H1 (cell line): ENCODE measurements around the gene PTPRG. TPM values are rescaled to one million over a fixed set of nuclear protein-coding genes. Genes with fewer than 3 reads are reported as not detected.

Source experiments
- CTCF ChIA-PET: fragments of 300-600 bp; sonication (Branson Sonifier 250); formaldehyde crosslinking; loops from one replicate; lab custom pipeline; 2021; ENCODE audit not compliant: partially characterized antibody; lab: Charles Lee
- POLR2A ChIA-PET: fragments of 300-600 bp; sonication (Branson Sonifier 250); formaldehyde crosslinking; loops from one replicate; lab custom pipeline; 2021; ENCODE audit warnings: inconsistent platforms; ENCODE audit not compliant: partially characterized antibody; lab: Charles Lee
- DNase-seq, 2 experiments: peaks; one replicate each; pipeline versions ENCODE4 v3.0.0 to v3.0.0-alpha.2; 2010 to 2022; ENCODE audit warnings: low spot score in 2 of 2, low read depth in 1 of 2, mixed read lengths in 1 of 2
- FAIRE-seq: peaks from 2 replicates; lab custom pipeline; 2011; peaks lifted over from hg19 to GRCh38; lab: Jason Lieb, UNC
- H2AFZ ChIP-seq: 2 replicates; pipeline ENCODE4 v1.8.1; 2012; ENCODE audit warnings: low read length, inconsistent platforms
- H2AK5ac ChIP-seq: 2 replicates; pipeline ENCODE4 v1.6.1; 2013; ENCODE audit warnings: low read depth, low read length
- H2BK120ac ChIP-seq: replicated peaks from 2 replicates; pipeline ENCODE3; 2013; ENCODE audit warnings: low read depth, low read length, inconsistent platforms
- H2BK12ac ChIP-seq: 2 replicates; pipeline ENCODE4 v1.6.1; 2013; ENCODE audit warnings: low read depth, low read length
- H2BK15ac ChIP-seq: 2 replicates; pipeline ENCODE4 v1.6.1; 2013; ENCODE audit warnings: low read length
- H2BK20ac ChIP-seq: 2 replicates; pipeline ENCODE4 v1.6.1; 2013; ENCODE audit warnings: low read length
- H2BK5ac ChIP-seq: 2 replicates; pipeline ENCODE4 v1.6.1; 2013; ENCODE audit warnings: low read depth, low read length
- H3K14ac ChIP-seq: 2 replicates; pipeline ENCODE4 v1.6.1; 2013; ENCODE audit warnings: inconsistent platforms; ENCODE audit not compliant: insufficient read length
- H3K18ac ChIP-seq: 2 replicates; pipeline ENCODE4 v1.6.1; 2013; ENCODE audit warnings: low read length; ENCODE audit errors: extremely low read depth
- H3K23ac ChIP-seq: 2 replicates; pipeline ENCODE4 v1.6.1; 2013; ENCODE audit warnings: inconsistent platforms; ENCODE audit not compliant: insufficient read length
- H3K23me2 ChIP-seq: 2 replicates; pipeline ENCODE4 v1.6.1; 2013; ENCODE audit warnings: low read depth, low read length
- H3K27ac ChIP-seq: 2 replicates; pipeline ENCODE4 v1.6.1; 2011; ENCODE audit warnings: low read depth, low read length, inconsistent platforms
- H3K27me3 ChIP-seq, 4 experiments: replicated peaks in 1 of 4; 1 replicate in 1 of 4; 2 replicates in 3 of 4; pipeline versions ENCODE4 v1.6.1 to v1.8.1; 2011 to 2013; ENCODE audit warnings: low read length in 3 of 4, mild to moderate bottlenecking in 3 of 4, inconsistent platforms in 2 of 4, mixed read lengths in 2 of 4, moderate library complexity in 1 of 4; ENCODE audit not compliant: control insufficient read depth in 3 of 4, insufficient read depth in 3 of 4; ENCODE audit errors: extremely low read depth in 1 of 4
- H3K36me3 ChIP-seq, 4 experiments: 2 replicates each; pipeline versions ENCODE4 v1.6.1 to v1.8.1; 2011 to 2013; ENCODE audit warnings: mild to moderate bottlenecking in 4 of 4, low read length in 3 of 4, moderate library complexity in 2 of 4, control low read depth in 1 of 4, inconsistent platforms in 1 of 4; ENCODE audit not compliant: insufficient read depth in 4 of 4, control insufficient read depth in 2 of 4
- H3K4ac ChIP-seq: replicated peaks from 2 replicates; pipeline ENCODE3; 2013; ENCODE audit warnings: low read length, low read depth, mixed read lengths, inconsistent platforms; ENCODE audit not compliant: insufficient read length
- H3K4me1 ChIP-seq, 4 experiments: replicated peaks in 1 of 4; 1 replicate in 1 of 4; 2 replicates in 3 of 4; pipeline versions ENCODE4 v1.6.1 to v1.8.1; 2011 to 2013; ENCODE audit warnings: low read length in 3 of 4, inconsistent platforms in 2 of 4, mixed read lengths in 1 of 4; ENCODE audit not compliant: insufficient read depth in 4 of 4, control insufficient read depth in 3 of 4
- H3K4me2 ChIP-seq, 2 experiments: 2 replicates each; pipeline versions ENCODE4 v1.6.1 to v1.8.1; 2011 to 2013; ENCODE audit warnings: low read depth in 2 of 2, low read length in 2 of 2, control low read depth in 1 of 2, inconsistent platforms in 1 of 2, mild to moderate bottlenecking in 1 of 2; ENCODE audit not compliant: insufficient read depth in 1 of 2
- H3K4me3 ChIP-seq, 4 experiments: fragments of 200-600, 300-600 bp in 1 of 4; sonication (generic), shearing (Covaris generic), sonication (Bioruptor Twin) in 1 of 4; 2 replicates each; pipeline versions ENCODE4 v1.5.1 to v1.8.1; 2011 to 2016; ENCODE audit warnings: low read length in 4 of 4, low read depth in 3 of 4, control low read depth in 2 of 4, inconsistent platforms in 2 of 4, mild to moderate bottlenecking in 2 of 4, mixed read lengths in 1 of 4, moderate library complexity in 1 of 4; ENCODE audit not compliant: insufficient read depth in 2 of 4; ENCODE audit errors: extremely low read depth in 1 of 4
- H3K56ac ChIP-seq: replicated peaks from 2 replicates; pipeline ENCODE3; 2013; ENCODE audit warnings: low read depth, mild to moderate bottlenecking, mixed read lengths, low read length, inconsistent platforms; ENCODE audit not compliant: insufficient read length
- H3K79me1 ChIP-seq: 2 replicates; pipeline ENCODE4 v1.6.1; 2013; ENCODE audit warnings: low read depth, low read length, control low read depth
- H3K79me2 ChIP-seq, 2 experiments: 2 replicates each; pipeline versions ENCODE4 v1.6.1 to v1.8.1; 2012 to 2013; ENCODE audit warnings: low read length in 2 of 2, mild to moderate bottlenecking in 2 of 2, inconsistent platforms in 1 of 2; ENCODE audit not compliant: insufficient read depth in 2 of 2, control insufficient read depth in 1 of 2
- H3K9ac ChIP-seq, 4 experiments: replicated peaks in 1 of 4; 1 replicate in 1 of 4; 2 replicates in 3 of 4; pipeline versions ENCODE4 v1.6.1 to v1.8.1; 2011 to 2013; ENCODE audit warnings: low read depth in 3 of 4, low read length in 3 of 4, control low read depth in 2 of 4, mild to moderate bottlenecking in 2 of 4, moderate library complexity in 2 of 4, inconsistent platforms in 1 of 4; ENCODE audit errors: extremely low read depth in 1 of 4
- H3K9me3 ChIP-seq, 2 experiments: 2 replicates each; pipeline versions ENCODE4 v1.6.1 to v1.8.1; 2012 to 2013; ENCODE audit warnings: mild to moderate bottlenecking in 2 of 2, moderate library complexity in 2 of 2, control low read depth in 1 of 2, inconsistent platforms in 1 of 2, low read depth in 1 of 2, low read length in 1 of 2, mixed read lengths in 1 of 2; ENCODE audit not compliant: insufficient read depth in 2 of 2
- H4K20me1 ChIP-seq, 2 experiments: replicated peaks in 1 of 2; 2 replicates each; pipeline versions ENCODE3 to v1.8.1; 2011 to 2013; ENCODE audit warnings: inconsistent platforms in 2 of 2, low read length in 2 of 2, mild to moderate bottlenecking in 1 of 2; ENCODE audit not compliant: insufficient read depth in 2 of 2, control insufficient read depth in 1 of 2
- H4K5ac ChIP-seq: 2 replicates; pipeline ENCODE4 v1.6.1; 2013; ENCODE audit warnings: low read length, low read depth, mixed read lengths, inconsistent platforms; ENCODE audit not compliant: insufficient read length
- H4K8ac ChIP-seq: 2 replicates; pipeline ENCODE4 v1.8.0; 2013; ENCODE audit warnings: mild to moderate bottlenecking, moderate library complexity, low read length, inconsistent platforms; ENCODE audit not compliant: insufficient read depth; ENCODE audit errors: extremely low read depth
- H4K91ac ChIP-seq: replicated peaks from 2 replicates; pipeline ENCODE3; 2013; ENCODE audit warnings: low read length, mixed read lengths, inconsistent platforms; ENCODE audit not compliant: insufficient read length
- GTF2F1 ChIP-seq: IDR thresholded peaks from 2 replicates; pipeline ENCODE4 v1.6.1; 2012; ENCODE audit warnings: low read depth, low read length, improper control_type of control experiment, borderline replicate concordance
- POU5F1 ChIP-seq: IDR thresholded peaks from 2 replicates; pipeline ENCODE4 v1.6.1; 2011; ENCODE audit warnings: low read depth, mild to moderate bottlenecking, low read length, moderate library complexity
- RXRA ChIP-seq: IDR thresholded peaks from 2 replicates; pipeline ENCODE4 v1.6.1; 2011; ENCODE audit warnings: low read depth, mild to moderate bottlenecking, low read length, moderate library complexity; ENCODE audit not compliant: insufficient read depth
- WGBS, 2 experiments: shearing (Covaris generic) in 1 of 2; methylation state at CpG; one replicate each; pipeline versions ENCODE4 v1.1.6 to v1.1.7; 2013 to 2015; ENCODE audit warnings: low lambda C conversion rate in 2 of 2, mixed read lengths in 2 of 2, inconsistent platforms in 1 of 2, low coverage in 1 of 2, missing lambda C conversion rate in 1 of 2; ENCODE audit not compliant: insufficient replicate concordance in 2 of 2, insufficient coverage in 1 of 2, insufficient read length in 1 of 2; ENCODE audit errors: extremely low coverage in 1 of 2, missing lambda C conversion rate in 1 of 2; 5-methylcytosine and 5-hydroxymethylcytosine counted together
- polyA plus RNA-seq, 7 experiments: library from polyadenylated mRNA; depleted of rRNA in 3 of 7; stranded (reverse) in 5 of 7; unstranded in 2 of 7; fragments of >200 nt in 5 of 7; fragments of 200-250 nt in 2 of 7; gene quantifications; 1 replicate in 5 of 7; 2 replicates in 1 of 7; 4 replicates in 1 of 7; pipeline versions ENCODE4 v1.2.1 to v1.2.3, GENCODE V29; 2011 to 2013; ENCODE audit warnings: missing spikeins in 2 of 7, mixed read lengths in 2 of 7
- total RNA-seq: library from RNA; stranded (reverse); fragmentation: NEBNext Ultra II Directional; extraction: Animal tissue kit (Norgen Biotek cat#: 25700); gene quantifications from 2 replicates; pipeline ENCODE4 v1.2.1, GENCODE V29; 2021

Gene PTPRG
- total and polyA plus RNA-seq, 2 of the 8 experiments (the other 6 are each of a cell fraction or from before 2014, with no cell fraction given) = 23.3 to 96.2 TPM

- no peak overlapping the region for H4K8ac ChIP-seq
- H3K18ac ChIP-seq = no peak overlapping the region
- H3K36me3 ChIP-seq = no peaks in the 10 kb centered on the region
- TF ChIP-seq GTF2F1 (no peak), POU5F1 (no peak), RXRA (no peak)
- H3K23me2 ChIP-seq = no peaks in the 10 kb centered on the region
- no peak overlapping the region for H2BK15ac ChIP-seq
- no peak overlapping the region for H4K5ac ChIP-seq
- H3K9ac ChIP-seq = no peak overlapping the region
- no peak overlapping the region for H3K4me3 ChIP-seq
- H2BK120ac ChIP-seq = no peak overlapping the region
- peaks cover 0 to 10% (median under 1%) of the 10 kb centered on the region in 4 experiments; a peak in 4 of 7 replicates for H3K4me1 ChIP-seq
- H2BK5ac ChIP-seq = no peak overlapping the region
- no peaks in the 10 kb centered on the region for H3K9me3 ChIP-seq
- peaks cover 2 to 3% of the 10 kb centered on the region in 2 experiments for H4K20me1 ChIP-seq
- no peak overlapping the region for H2AFZ ChIP-seq
- H3K56ac ChIP-seq = no peak overlapping the region
- H4K91ac ChIP-seq = no peak overlapping the region
- ChIA-PET CTCF (no interaction called here), POLR2A (no interaction called here)
- no peaks in the 10 kb centered on the region for H3K27me3 ChIP-seq
- H2AK5ac ChIP-seq = no peak overlapping the region
- FAIRE-seq = no peak
- no peaks in the 10 kb centered on the region; the same call in 1 of the 2 replicates for H3K79me1 ChIP-seq
- no peak overlapping the region for H2BK20ac ChIP-seq
- H3K27ac ChIP-seq = no peak overlapping the region
- peak overlapping the region; percentile 7; the same call in 1 of the 2 replicates for H2BK12ac ChIP-seq
- no peak overlapping the region for H3K23ac ChIP-seq
- no peak overlapping the region for H3K14ac ChIP-seq
- peaks cover 0 to 91% of the 10 kb centered on the region in 2 experiments for H3K79me2 ChIP-seq
- DNase-seq = no peak
- H3K4ac ChIP-seq = no peak overlapping the region
- H3K4me2 ChIP-seq = no peak overlapping the region
- 93% methylated on average over 5 of the region's 6 CpGs; no CpG with 5 or more reads in 1 of the 2 experiments for WGBS, 2 experiments
These were observed 324.0 kb downstream of the PTPRG start for GRCh38 chr3:61885414-61885813.
